ENCODE data around the gene ASPHD2.
A peak's percentile ranks its signal among the peaks of the same experiment; 100 is the strongest.
"Not testable (repeated sequence)": the region's sequence is repeated elsewhere in the genome, so short reads cannot be mapped to it uniquely, and the experiment has no call there.

The ASPHD2 gene

GRCh38 chr22:26414347-26414746 lies 14.7 kb upstream of the ASPHD2 start:
- FAIRE-seq (no peak), DNase-seq (ENCODE audit: insufficient read length, low spot score) (no peak)

- DNase-seq (ENCODE audit: insufficient read length, low spot score) = no peak
- FAIRE-seq = no peak
Measured at GRCh38 chr22:26416256-26416655, 12.8 kb upstream of the ASPHD2 start.

- no peak for DNase-seq (ENCODE audit: insufficient read length, low spot score)
- FAIRE-seq = no peak
Measured at GRCh38 chr22:26416670-26417276, 12.3 kb upstream of the ASPHD2 start.

- FAIRE-seq (no peak), DNase-seq (ENCODE audit: insufficient read length, low spot score) (no peak)
Measured at GRCh38 chr22:26417406-26417805, 11.7 kb upstream of the ASPHD2 start.

- FAIRE-seq (no peak), DNase-seq (ENCODE audit: insufficient read length, low spot score) (no peak)
Measured at GRCh38 chr22:26418620-26419019, 10.4 kb upstream of the ASPHD2 start.

- no peak for DNase-seq (ENCODE audit: insufficient read length, low spot score)
- FAIRE-seq = no peak
Measured at GRCh38 chr22:26426924-26427323, 2.1 kb upstream of the ASPHD2 start.

GRCh38 chr22:26429458-26430286 lies 612 bp downstream of the ASPHD2 start:
- FAIRE-seq (no peak), DNase-seq (ENCODE audit: insufficient read length, low spot score) (no peak)

GRCh38 chr22:26430600-26430999 lies 1.5 kb downstream of the ASPHD2 start:
- DNase-seq (ENCODE audit: insufficient read length, low spot score) = no peak
- no peak for FAIRE-seq

- no peak for DNase-seq (ENCODE audit: insufficient read length, low spot score)
- FAIRE-seq = peak; percentile 98
Measured at GRCh38 chr22:26431261-26431995, 2.4 kb downstream of the ASPHD2 start.

- FAIRE-seq = peak; percentile 97
- DNase-seq (ENCODE audit: insufficient read length, low spot score) = peak; percentile 48
Measured at GRCh38 chr22:26432619-26433311, 3.7 kb downstream of the ASPHD2 start.

GRCh38 chr22:26433805-26434204 lies 4.7 kb downstream of the ASPHD2 start:
- DNase-seq (ENCODE audit: insufficient read length, low spot score) (no peak), FAIRE-seq (no peak)

- FAIRE-seq (no peak), DNase-seq (ENCODE audit: insufficient read length, low spot score) (no peak)
Measured at GRCh38 chr22:26435327-26436093, 6.5 kb downstream of the ASPHD2 start.

GRCh38 chr22:26436903-26437515 lies 7.9 kb downstream of the ASPHD2 start:
- DNase-seq (ENCODE audit: insufficient read length, low spot score) = no peak
- FAIRE-seq = no peak

- no peak for DNase-seq (ENCODE audit: insufficient read length, low spot score)
- no peak for FAIRE-seq
Measured at GRCh38 chr22:26437694-26438392, 8.8 kb downstream of the ASPHD2 start.

- FAIRE-seq = not testable (repeated sequence)
Measured at GRCh38 chr22:26438776-26439175, 9.7 kb downstream of the ASPHD2 start.

GRCh38 chr22:26439559-26439958 lies 10.5 kb downstream of the ASPHD2 start:
- no peak for DNase-seq (ENCODE audit: insufficient read length, low spot score)
- no peak for FAIRE-seq

More at GRCh38 chr22:26438776-26439175, 9.7 kb downstream of the ASPHD2 start:
- DNase-seq (ENCODE audit: insufficient read length, low spot score) = not testable (repeated sequence)

GRCh38 chr22:26442086-26442756 lies 13.2 kb downstream of the ASPHD2 start:
- no peak for DNase-seq (ENCODE audit: insufficient read length, low spot score)
- no peak for FAIRE-seq

- no peak for FAIRE-seq
- no peak for DNase-seq (ENCODE audit: insufficient read length, low spot score)
Measured at GRCh38 chr22:26443901-26444690, 15.0 kb downstream of the ASPHD2 start.
